ENCODE results near the gene CYSLTR2.

Gene CYSLTR2

GRCh38 chr13:48643159-48643558 is 10.6 kb upstream of the CYSLTR2 start:
- no peak overlapping the region for H3K27ac ChIP-seq (ENCODE audit: low read depth in 2 of 2, low read length in 2 of 2)
- peaks cover 0 to 2% of the 10 kb centered on the region in 2 donors for H3K4me1 ChIP-seq (ENCODE audit: control insufficient read depth in 2 of 2, insufficient read depth in 2 of 2, low read length in 2 of 2)
- no peaks in the 10 kb centered on the region for H3K36me3 ChIP-seq (ENCODE audit: control insufficient read depth in 2 of 2, insufficient read depth in 2 of 2, low read length in 2 of 2)
- no peaks in the 10 kb centered on the region for H3K27me3 ChIP-seq (ENCODE audit: control insufficient read depth in 2 of 2, insufficient read depth in 2 of 2, low read length in 2 of 2)
- no peak overlapping the region for H3K4me3 ChIP-seq (ENCODE audit: low read length in 2 of 2)
- H3K9ac ChIP-seq (ENCODE audit: low read depth in 1 of 2, low read length in 2 of 2) = no peak overlapping the region
- H3K9me3 ChIP-seq (ENCODE audit: control insufficient read depth in 2 of 2, low read length in 2 of 2) = no peaks in the 10 kb centered on the region

GRCh38 chr13:48644141-48644540 is 9.6 kb upstream of the CYSLTR2 start:
- Histone ChIP-seq H3K27ac (ENCODE audit: low read depth in 2 of 2, low read length in 2 of 2) (no peak overlapping the region), H3K4me3 (ENCODE audit: low read length in 2 of 2) (no peak overlapping the region), H3K27me3 (ENCODE audit: control insufficient read depth in 2 of 2, insufficient read depth in 2 of 2, low read length in 2 of 2) (no peaks in the 10 kb centered on the region), H3K9ac (ENCODE audit: low read depth in 1 of 2, low read length in 2 of 2) (no peak overlapping the region), H3K4me1 (ENCODE audit: control insufficient read depth in 2 of 2, insufficient read depth in 2 of 2, low read length in 2 of 2) (no peaks in the 10 kb centered on the region), H3K36me3 (ENCODE audit: control insufficient read depth in 2 of 2, insufficient read depth in 2 of 2, low read length in 2 of 2) (no peaks in the 10 kb centered on the region), H3K9me3 (ENCODE audit: control insufficient read depth in 2 of 2, low read length in 2 of 2) (no peaks in the 10 kb centered on the region)

DNA sequence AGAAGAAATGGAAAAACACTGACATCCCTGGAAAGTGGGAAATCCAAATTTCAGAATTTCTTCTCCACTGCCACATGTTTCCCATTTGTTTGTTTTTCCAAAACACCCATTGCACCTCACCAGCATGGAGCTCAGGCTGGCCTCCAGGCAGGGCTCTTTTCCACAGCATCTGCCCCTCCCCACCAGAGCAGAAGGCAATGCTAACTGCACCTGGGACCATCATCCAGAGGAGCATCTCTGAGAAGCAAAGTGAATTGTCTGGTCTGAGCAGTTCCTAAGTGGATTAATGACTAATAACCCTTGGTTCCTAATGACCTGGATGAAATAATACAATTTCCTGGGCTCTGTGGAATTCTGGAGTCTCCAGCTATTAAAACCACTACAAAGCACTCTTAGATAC is 8.8 kb upstream of the CYSLTR2 start:
- H3K4me1 ChIP-seq (ENCODE audit: control insufficient read depth in 2 of 2, insufficient read depth in 2 of 2, low read length in 2 of 2) = no peaks in the 10 kb centered on the region
- H3K9me3 ChIP-seq (ENCODE audit: control insufficient read depth in 2 of 2, low read length in 2 of 2) = no peaks in the 10 kb centered on the region
- no peaks in the 10 kb centered on the region for H3K36me3 ChIP-seq (ENCODE audit: control insufficient read depth in 2 of 2, insufficient read depth in 2 of 2, low read length in 2 of 2)
- no peaks in the 10 kb centered on the region for H3K27me3 ChIP-seq (ENCODE audit: control insufficient read depth in 2 of 2, insufficient read depth in 2 of 2, low read length in 2 of 2)
- H3K4me3 ChIP-seq (ENCODE audit: low read length in 2 of 2) = no peak overlapping the region
- H3K9ac ChIP-seq (ENCODE audit: low read depth in 1 of 2, low read length in 2 of 2) = no peak overlapping the region
- no peak overlapping the region for H3K27ac ChIP-seq (ENCODE audit: low read depth in 2 of 2, low read length in 2 of 2)

DNA sequence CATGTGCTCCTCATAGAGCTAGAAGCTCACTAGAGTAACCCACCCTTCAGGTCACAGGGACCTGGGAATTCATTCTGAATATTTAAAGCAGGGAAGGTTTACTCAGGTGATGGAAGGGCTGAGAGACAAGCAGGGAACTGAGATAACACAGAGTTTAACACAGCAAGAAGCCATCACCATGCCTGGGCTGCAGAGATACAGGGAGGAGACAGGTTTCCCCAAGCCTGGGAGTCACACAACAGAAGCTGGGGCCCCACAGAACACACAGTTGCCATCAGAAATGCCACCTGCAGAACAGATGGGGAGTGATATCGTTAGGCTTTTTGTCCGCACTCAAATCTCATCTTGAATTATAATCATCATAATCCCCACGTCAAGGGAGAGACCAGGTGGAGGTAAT is 7.9 kb upstream of the CYSLTR2 start:
- H3K27me3 ChIP-seq (ENCODE audit: control insufficient read depth in 2 of 2, insufficient read depth in 2 of 2, low read length in 2 of 2) = no peaks in the 10 kb centered on the region
- H3K4me1 ChIP-seq (ENCODE audit: control insufficient read depth in 2 of 2, insufficient read depth in 2 of 2, low read length in 2 of 2) = no peaks in the 10 kb centered on the region

GRCh38 chr13:48646791-48647190 is 6.9 kb upstream of the CYSLTR2 start:
- Histone ChIP-seq H3K27ac (ENCODE audit: low read depth in 2 of 2, low read length in 2 of 2) (no peak overlapping the region), H3K9ac (ENCODE audit: low read depth in 1 of 2, low read length in 2 of 2) (no peak overlapping the region), H3K4me3 (ENCODE audit: low read length in 2 of 2) (no peak overlapping the region), H3K27me3 (ENCODE audit: control insufficient read depth in 2 of 2, insufficient read depth in 2 of 2, low read length in 2 of 2) (no peaks in the 10 kb centered on the region), H3K9me3 (ENCODE audit: control insufficient read depth in 2 of 2, low read length in 2 of 2) (no peaks in the 10 kb centered on the region), H3K36me3 (ENCODE audit: control insufficient read depth in 2 of 2, insufficient read depth in 2 of 2, low read length in 2 of 2) (no peaks in the 10 kb centered on the region), H3K4me1 (ENCODE audit: control insufficient read depth in 2 of 2, insufficient read depth in 2 of 2, low read length in 2 of 2) (no peaks in the 10 kb centered on the region)

More for the DNA sequence above, 7.9 kb upstream of the CYSLTR2 start:
- no peaks in the 10 kb centered on the region for H3K9me3 ChIP-seq (ENCODE audit: control insufficient read depth in 2 of 2, low read length in 2 of 2)
- H3K4me3 ChIP-seq (ENCODE audit: low read length in 2 of 2) = no peak overlapping the region
- H3K36me3 ChIP-seq (ENCODE audit: control insufficient read depth in 2 of 2, insufficient read depth in 2 of 2, low read length in 2 of 2) = no peaks in the 10 kb centered on the region
- H3K27ac ChIP-seq (ENCODE audit: low read depth in 2 of 2, low read length in 2 of 2) = no peak overlapping the region
- no peak overlapping the region for H3K9ac ChIP-seq (ENCODE audit: low read depth in 1 of 2, low read length in 2 of 2)

GRCh38 chr13:48647625-48648024 is 6.1 kb upstream of the CYSLTR2 start:
- H3K9me3 ChIP-seq (ENCODE audit: control insufficient read depth in 2 of 2, low read length in 2 of 2) = no peaks in the 10 kb centered on the region

DNA sequence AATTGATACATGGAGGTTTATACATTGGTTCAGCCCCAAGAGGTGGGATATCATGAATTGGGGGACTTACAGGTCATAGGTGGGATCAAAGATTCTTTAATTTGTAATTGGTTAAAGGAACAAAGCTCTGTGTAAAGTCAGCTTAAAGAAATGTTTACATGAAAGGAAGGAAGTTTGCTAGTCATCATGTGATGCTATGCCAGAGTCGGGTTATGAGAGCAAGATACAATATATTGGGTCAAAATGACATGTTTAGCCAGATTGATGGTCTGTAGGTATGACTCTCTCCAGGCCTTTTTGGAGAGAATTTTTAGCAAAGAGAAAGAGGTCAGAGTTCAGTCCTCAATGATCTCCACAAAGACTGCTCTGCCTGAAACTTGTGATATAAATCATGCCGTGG is 5.3 kb upstream of the CYSLTR2 start:
- no peak overlapping the region for H3K4me3 ChIP-seq (ENCODE audit: low read length in 2 of 2)
- no peak overlapping the region for H3K9ac ChIP-seq (ENCODE audit: low read depth in 1 of 2, low read length in 2 of 2)
- H3K27me3 ChIP-seq (ENCODE audit: control insufficient read depth in 2 of 2, insufficient read depth in 2 of 2, low read length in 2 of 2) = no peaks in the 10 kb centered on the region
- no peaks in the 10 kb centered on the region for H3K36me3 ChIP-seq (ENCODE audit: control insufficient read depth in 2 of 2, insufficient read depth in 2 of 2, low read length in 2 of 2)
- no peaks in the 10 kb centered on the region for H3K4me1 ChIP-seq (ENCODE audit: control insufficient read depth in 2 of 2, insufficient read depth in 2 of 2, low read length in 2 of 2)
- H3K27ac ChIP-seq (ENCODE audit: low read depth in 2 of 2, low read length in 2 of 2) = no peak overlapping the region
- H3K9me3 ChIP-seq (ENCODE audit: control insufficient read depth in 2 of 2, low read length in 2 of 2) = no peaks in the 10 kb centered on the region

More at GRCh38 chr13:48647625-48648024, 6.1 kb upstream of the CYSLTR2 start:
- Histone ChIP-seq H3K9ac (ENCODE audit: low read depth in 1 of 2, low read length in 2 of 2) (no peak overlapping the region), H3K4me3 (ENCODE audit: low read length in 2 of 2) (no peak overlapping the region), H3K36me3 (ENCODE audit: control insufficient read depth in 2 of 2, insufficient read depth in 2 of 2, low read length in 2 of 2) (no peaks in the 10 kb centered on the region), H3K27ac (ENCODE audit: low read depth in 2 of 2, low read length in 2 of 2) (no peak overlapping the region), H3K27me3 (ENCODE audit: control insufficient read depth in 2 of 2, insufficient read depth in 2 of 2, low read length in 2 of 2) (no peaks in the 10 kb centered on the region), H3K4me1 (ENCODE audit: control insufficient read depth in 2 of 2, insufficient read depth in 2 of 2, low read length in 2 of 2) (no peaks in the 10 kb centered on the region)

DNA sequence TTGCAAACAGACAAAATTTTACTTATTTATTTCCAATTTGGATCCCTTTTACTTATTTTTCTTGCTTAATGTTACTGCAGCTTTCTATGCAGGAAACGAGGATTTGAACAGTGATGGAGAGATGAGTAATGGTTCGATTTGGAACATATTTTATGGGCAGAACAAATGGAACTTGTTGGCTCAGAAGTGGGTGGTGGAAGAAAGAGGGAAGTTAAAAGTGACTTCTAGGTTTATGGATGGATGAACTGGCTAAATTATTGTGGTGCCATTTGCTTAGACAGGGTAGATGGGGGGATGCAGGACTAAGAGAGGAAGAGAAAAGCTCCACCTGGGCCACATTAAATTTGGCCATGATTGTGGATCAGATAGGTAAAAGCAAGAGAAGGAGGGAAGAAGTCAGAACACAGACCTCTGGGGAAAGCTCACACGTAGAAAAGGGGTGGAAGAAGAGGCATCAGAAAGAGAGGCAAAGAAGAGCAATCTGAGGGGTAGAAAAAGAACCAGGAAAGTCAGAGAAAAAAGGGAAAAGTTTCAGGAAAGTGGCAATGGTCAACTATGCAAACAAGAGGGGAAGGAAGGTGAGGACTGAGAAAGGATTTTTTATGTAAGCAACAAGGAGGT is 768 bp upstream of the CYSLTR2 start:
- H3K4me1 ChIP-seq (ENCODE audit: control insufficient read depth in 2 of 2, insufficient read depth in 2 of 2, low read length in 2 of 2) = no peaks in the 10 kb centered on the region
- no peaks in the 10 kb centered on the region for H3K27me3 ChIP-seq (ENCODE audit: control insufficient read depth in 2 of 2, insufficient read depth in 2 of 2, low read length in 2 of 2)
- peak overlapping the region; percentile 14 to 26 for H3K27ac ChIP-seq (ENCODE audit: low read depth in 2 of 2, low read length in 2 of 2)

GRCh38 chr13:48654511-48654910 is 782 bp downstream of the CYSLTR2 start:
- H3K36me3 ChIP-seq (ENCODE audit: control insufficient read depth in 2 of 2, insufficient read depth in 2 of 2, low read length in 2 of 2) = no peaks in the 10 kb centered on the region
- no peaks in the 10 kb centered on the region for H3K4me1 ChIP-seq (ENCODE audit: control insufficient read depth in 2 of 2, insufficient read depth in 2 of 2, low read length in 2 of 2)
- H3K9ac ChIP-seq (ENCODE audit: low read depth in 1 of 2, low read length in 2 of 2) = no peak overlapping the region
- H3K27ac ChIP-seq (ENCODE audit: low read depth in 2 of 2, low read length in 2 of 2) = no peak overlapping the region
- H3K27me3 ChIP-seq (ENCODE audit: control insufficient read depth in 2 of 2, insufficient read depth in 2 of 2, low read length in 2 of 2) = no peaks in the 10 kb centered on the region
- H3K4me3 ChIP-seq (ENCODE audit: low read length in 2 of 2) = peak overlapping the region in 1 of 2 donors; percentile 20
- H3K9me3 ChIP-seq (ENCODE audit: control insufficient read depth in 2 of 2, low read length in 2 of 2) = no peaks in the 10 kb centered on the region

More for the DNA sequence above, 768 bp upstream of the CYSLTR2 start:
- Histone ChIP-seq H3K9ac (ENCODE audit: low read depth in 1 of 2, low read length in 2 of 2) (peak overlapping the region in 1 of 2 donors; percentile 44), H3K9me3 (ENCODE audit: control insufficient read depth in 2 of 2, low read length in 2 of 2) (no peaks in the 10 kb centered on the region), H3K4me3 (ENCODE audit: low read length in 2 of 2) (peak overlapping the region in 1 of 2 donors; percentile 46), H3K36me3 (ENCODE audit: control insufficient read depth in 2 of 2, insufficient read depth in 2 of 2, low read length in 2 of 2) (no peaks in the 10 kb centered on the region)

DNA sequence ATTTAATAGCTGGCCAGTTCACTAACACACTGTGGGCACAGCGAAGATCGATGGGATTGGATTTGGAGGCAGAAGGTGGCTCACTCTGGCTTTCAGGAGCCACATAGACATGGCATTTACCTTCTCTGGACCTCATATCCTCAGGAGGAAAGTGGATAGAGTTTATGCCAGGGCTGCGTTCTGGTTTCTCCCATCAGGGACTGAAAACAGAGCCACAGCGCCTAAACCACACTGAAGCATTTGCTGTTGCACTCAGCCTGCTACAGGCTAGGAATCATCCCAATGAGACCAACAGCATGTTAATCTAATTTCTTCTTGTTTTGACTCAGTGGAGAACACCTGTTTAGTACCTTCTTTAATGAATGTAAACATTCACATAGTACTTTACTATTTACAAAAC is 1.6 kb downstream of the CYSLTR2 start:
- Histone ChIP-seq H3K36me3 (ENCODE audit: control insufficient read depth in 2 of 2, insufficient read depth in 2 of 2, low read length in 2 of 2) (no peaks in the 10 kb centered on the region), H3K9ac (ENCODE audit: low read depth in 1 of 2, low read length in 2 of 2) (no peak overlapping the region), H3K27ac (ENCODE audit: low read depth in 2 of 2, low read length in 2 of 2) (peak overlapping the region in 1 of 2 donors; percentile 2), H3K9me3 (ENCODE audit: control insufficient read depth in 2 of 2, low read length in 2 of 2) (no peaks in the 10 kb centered on the region), H3K27me3 (ENCODE audit: control insufficient read depth in 2 of 2, insufficient read depth in 2 of 2, low read length in 2 of 2) (no peaks in the 10 kb centered on the region), H3K4me1 (ENCODE audit: control insufficient read depth in 2 of 2, insufficient read depth in 2 of 2, low read length in 2 of 2) (no peaks in the 10 kb centered on the region), H3K4me3 (ENCODE audit: low read length in 2 of 2) (peak overlapping the region in 1 of 2 donors; percentile 1)

Data from mucosa of rectum (tissue), 2 donors.